H1 (cell line): ENCODE results near the gene MYO9B. TPM values are rescaled to one million over a fixed set of nuclear protein-coding genes. Genes with fewer than 3 reads are reported as not detected.

Experiments used
- ASH2L ChIP-seq: fragments of 200-600, 300-600 bp; sonication (generic); IDR thresholded peaks from one replicate; pipeline ENCODE4 v1.7.1; 2017; ENCODE audit warnings: low read length
- KDM4A ChIP-seq: IDR thresholded peaks from one replicate; pipeline ENCODE4 v1.7.1; 2012; ENCODE audit warnings: low read depth, mild to moderate bottlenecking, moderate library complexity, low read length, inconsistent platforms; ENCODE audit not compliant: severe bottlenecking
- polyA plus RNA-seq, 7 experiments: library from polyadenylated mRNA; depleted of rRNA in 3 of 7; stranded (reverse) in 5 of 7; unstranded in 2 of 7; fragments of >200 nt in 5 of 7; fragments of 200-250 nt in 2 of 7; gene quantifications; 1 replicate in 5 of 7; 2 replicates in 1 of 7; 4 replicates in 1 of 7; pipeline versions ENCODE4 v1.2.1 to v1.2.3, GENCODE V29; 2011 to 2013; ENCODE audit warnings: missing spikeins in 2 of 7, mixed read lengths in 2 of 7
- total RNA-seq: library from RNA; stranded (reverse); fragmentation: NEBNext Ultra II Directional; extraction: Animal tissue kit (Norgen Biotek cat#: 25700); gene quantifications from 2 replicates; pipeline ENCODE4 v1.2.1, GENCODE V29; 2021
- TF ChIP-seq, protein P1 (sequence below), 3 experiments: IDR thresholded peaks; 1 replicate in 2 of 3; 2 replicates in 1 of 3; pipeline versions ENCODE4 v1.5.1 to v1.6.1; 2011; ENCODE audit warnings: low read length in 3 of 3, mild to moderate bottlenecking in 3 of 3, inconsistent platforms in 2 of 3, low read depth in 1 of 3, moderate library complexity in 1 of 3; ENCODE audit not compliant: insufficient read depth in 1 of 3; ENCODE audit errors: control extremely low read depth in 1 of 3

MYO9B gene
- total and polyA plus RNA-seq, 2 of the 8 experiments (the other 6 are each of a cell fraction or from before 2014, with no cell fraction given): 27.6 to 77.1 TPM

DNA sequence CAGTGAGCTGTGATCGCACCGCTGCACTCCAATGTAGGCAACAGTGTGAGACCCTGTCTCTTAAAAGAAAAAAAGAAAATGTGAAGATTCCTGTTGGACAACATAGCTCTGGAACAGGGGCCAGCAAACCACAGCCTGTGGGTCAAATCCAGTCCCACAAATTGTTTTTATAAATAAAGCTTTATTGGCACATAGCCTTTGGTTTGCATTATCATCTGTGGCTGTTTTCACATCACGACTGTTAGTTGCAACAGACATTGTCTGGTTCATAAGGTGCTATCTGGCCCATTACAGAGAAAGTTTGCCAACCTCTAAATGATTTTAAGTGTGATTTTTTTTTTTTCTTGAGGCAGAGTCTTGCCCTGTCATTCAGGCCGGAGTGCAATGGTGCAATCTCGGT lies 90.1 kb downstream of the MYO9B start (continued):
- TF ChIP-seq, protein P1, sequence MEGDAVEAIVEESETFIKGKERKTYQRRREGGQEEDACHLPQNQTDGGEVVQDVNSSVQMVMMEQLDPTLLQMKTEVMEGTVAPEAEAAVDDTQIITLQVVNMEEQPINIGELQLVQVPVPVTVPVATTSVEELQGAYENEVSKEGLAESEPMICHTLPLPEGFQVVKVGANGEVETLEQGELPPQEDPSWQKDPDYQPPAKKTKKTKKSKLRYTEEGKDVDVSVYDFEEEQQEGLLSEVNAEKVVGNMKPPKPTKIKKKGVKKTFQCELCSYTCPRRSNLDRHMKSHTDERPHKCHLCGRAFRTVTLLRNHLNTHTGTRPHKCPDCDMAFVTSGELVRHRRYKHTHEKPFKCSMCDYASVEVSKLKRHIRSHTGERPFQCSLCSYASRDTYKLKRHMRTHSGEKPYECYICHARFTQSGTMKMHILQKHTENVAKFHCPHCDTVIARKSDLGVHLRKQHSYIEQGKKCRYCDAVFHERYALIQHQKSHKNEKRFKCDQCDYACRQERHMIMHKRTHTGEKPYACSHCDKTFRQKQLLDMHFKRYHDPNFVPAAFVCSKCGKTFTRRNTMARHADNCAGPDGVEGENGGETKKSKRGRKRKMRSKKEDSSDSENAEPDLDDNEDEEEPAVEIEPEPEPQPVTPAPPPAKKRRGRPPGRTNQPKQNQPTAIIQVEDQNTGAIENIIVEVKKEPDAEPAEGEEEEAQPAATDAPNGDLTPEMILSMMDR (IDR thresholded peaks at IDR 0.05; ENCODE audit: control extremely low read depth in 1 of 3, insufficient read depth in 1 of 3, low read depth in 1 of 3, low read length in 3 of 3): no peak
- TF ChIP-seq ASH2L (no peak), KDM4A (no peak)
